CD4-positive, alpha-beta T cell treated with Interleukin-17A for 1 hour (primary cell): ENCODE measurements around the gene HOXD13.

Source experiments
- DNase-seq: peaks from one replicate; pipeline ENCODE4 v3.0.0-alpha.2; 2020

HOXD13 gene

DNA sequence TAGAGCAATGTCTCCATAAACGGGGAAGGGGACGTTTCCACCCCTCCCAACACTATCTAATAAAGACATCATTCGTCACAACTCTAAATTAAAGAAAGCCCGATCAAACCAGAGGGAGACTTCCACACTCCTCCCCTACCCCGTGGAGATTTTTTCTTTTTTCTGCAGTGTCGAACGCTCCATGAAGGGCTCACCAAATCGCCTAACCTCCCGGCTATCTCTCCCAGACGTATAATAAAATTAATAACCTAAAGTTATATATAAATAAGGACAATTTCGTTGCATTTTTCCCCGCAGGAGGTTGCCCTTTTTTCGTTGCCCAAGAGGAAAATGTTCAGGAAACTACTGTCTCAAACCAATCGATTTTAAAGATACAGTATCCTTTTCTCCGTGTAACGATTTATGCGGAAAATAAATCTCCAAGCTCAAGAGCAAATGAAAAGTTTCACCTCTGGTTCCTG, 11.1 kb upstream of the HOXD13 start:
- no peak for DNase-seq

DNA sequence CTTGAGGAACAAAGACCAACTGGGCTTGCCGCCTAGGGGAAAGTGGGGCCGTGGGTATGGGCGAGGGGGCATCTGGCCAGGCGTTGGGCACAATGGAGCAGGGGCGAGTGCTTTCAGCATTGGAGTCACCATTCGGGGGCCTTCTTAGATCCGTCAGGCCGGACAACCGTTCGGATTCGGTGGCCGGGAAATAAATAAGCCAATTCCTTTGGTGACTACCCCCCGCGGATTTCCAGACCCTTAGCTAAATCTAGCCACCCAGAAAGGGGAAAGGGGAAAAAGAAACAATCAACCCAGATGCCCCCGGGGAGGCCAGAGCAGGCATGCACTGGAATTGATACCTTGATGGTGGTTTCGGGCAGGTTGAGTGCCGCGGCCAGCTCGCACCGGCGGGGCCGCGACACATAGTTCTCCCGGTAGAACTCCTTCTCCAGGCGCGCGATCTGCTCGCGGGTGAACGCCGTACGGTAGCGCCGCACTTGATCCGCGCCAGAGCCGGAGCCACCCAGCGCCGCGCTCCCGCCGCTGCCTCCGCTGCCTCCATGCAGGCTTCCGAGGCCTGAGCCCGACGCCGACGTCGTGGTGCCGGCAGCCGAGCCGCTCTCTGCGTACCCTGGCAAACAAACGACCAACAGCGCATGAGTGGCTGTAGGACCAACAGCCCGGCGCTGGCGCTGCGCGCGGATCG, 10.5 kb upstream of the HOXD13 start:
- DNase-seq, result no peak

DNA sequence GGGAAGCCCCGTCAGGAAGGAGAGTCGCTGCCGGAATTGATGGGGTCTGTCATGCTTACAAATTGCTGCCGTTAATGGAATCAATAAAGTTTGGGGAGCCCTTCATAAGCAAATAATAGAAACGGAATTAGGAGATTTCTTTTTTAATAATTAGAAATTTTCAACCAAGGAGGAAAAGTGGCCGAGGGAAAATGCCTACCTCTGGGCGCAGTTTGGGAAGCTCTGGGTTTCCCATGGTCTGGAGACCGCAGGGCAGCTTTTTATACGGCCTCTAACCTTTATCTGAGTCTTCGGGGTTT, 10.0 kb upstream of the HOXD13 start:
- no peak for DNase-seq

DNA sequence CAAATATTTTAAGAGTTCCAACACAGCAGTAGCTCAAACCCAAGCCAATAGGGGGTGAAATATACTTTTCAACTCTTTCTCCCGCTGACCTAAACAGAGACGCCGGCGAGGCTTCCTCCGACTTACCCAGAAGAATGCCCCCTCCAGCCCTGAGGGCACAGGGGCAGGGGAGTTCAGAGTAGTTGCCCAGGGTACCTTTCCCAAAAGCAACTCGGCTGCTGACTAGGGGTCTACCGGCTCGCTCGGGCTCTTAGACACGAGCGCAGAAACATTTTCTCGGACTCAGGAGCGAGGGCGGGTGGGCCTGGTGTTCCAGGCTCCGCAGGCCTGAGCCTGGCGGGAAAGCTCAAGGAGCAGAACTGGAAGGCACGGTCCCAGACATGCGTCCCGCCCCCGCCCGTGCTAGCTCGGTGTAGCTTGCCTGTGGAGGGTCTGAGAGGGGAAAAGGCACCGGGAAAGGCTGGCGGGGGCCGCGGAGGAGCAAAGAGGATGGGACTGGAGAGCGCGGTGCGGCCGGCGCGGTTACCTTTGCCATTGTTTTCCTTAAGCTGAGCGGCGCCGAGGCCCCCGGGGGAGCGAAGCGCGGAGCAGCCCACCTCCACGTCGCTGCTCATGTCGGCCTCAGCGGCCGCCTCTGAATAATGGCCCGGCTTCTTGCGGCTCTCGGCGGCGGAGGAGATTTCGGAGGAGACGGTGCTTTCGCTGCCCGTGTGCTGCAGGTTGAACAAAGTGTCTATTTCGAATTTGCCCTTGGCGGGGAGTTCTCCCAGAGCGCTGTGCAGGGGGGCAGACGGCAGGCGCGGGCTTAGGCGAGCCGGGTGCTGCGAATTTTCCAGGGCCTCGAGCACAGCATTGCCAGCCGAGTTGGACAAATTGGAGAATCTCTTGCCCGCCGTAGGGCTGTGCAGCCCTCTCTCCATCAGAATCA, 9.4 kb upstream of the HOXD13 start:
- DNase-seq, result no peak

DNA sequence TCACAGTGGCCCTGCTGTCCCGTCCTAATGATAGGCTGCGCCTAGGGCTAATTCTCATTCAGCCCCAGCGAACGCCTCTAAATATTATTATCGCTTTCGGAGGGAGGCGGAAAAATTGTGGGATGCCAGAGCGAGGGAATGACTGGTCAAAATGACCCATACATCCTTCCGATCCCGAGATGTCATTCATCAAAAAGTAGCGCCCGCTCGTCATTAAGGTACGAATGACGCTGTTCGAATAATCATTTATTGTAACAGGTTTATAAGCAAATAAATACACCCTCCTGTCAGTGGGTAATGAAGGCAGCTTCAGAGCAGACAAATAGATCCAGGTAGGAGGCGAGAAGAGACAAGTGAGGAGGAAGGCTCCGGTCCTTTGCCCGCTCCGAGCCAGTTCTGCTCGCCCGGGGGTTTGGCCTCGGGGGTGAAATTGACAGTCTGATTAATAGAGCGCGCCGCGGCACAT, 8.7 kb upstream of the HOXD13 start, which contains the start of gene EVX2:
EVX2 (minus strand) TSS at position 167 of the 466 bp plus-strand sequence. CDS start 186 bp downstream, outside the sequence.
- no peak for DNase-seq

DNA sequence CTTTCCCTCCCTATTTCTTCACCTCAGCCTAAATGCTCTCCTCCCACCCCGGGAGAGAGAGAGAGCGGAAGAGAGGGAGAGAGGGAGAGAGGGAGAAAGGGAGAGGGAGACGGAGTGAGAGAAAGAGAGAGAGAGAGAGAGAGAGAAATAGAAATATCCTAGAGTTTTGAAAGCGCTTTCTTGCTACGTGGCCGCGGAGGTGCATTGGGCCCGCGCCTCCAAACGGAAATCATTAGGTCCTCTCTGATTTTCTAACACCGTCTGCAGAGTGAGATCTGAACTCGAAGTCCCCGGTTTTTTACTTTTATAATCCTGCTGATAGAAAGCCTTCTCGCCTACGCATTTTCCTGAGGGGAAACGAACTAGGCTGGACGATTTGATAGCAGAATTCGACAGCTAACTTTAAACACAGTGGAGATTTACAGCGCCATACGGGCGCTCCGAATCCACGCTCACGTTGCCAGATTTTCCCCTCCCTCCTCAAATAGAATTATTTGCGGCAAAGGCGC, 7.9 kb upstream of the HOXD13 start:
- no peak for DNase-seq

DNA sequence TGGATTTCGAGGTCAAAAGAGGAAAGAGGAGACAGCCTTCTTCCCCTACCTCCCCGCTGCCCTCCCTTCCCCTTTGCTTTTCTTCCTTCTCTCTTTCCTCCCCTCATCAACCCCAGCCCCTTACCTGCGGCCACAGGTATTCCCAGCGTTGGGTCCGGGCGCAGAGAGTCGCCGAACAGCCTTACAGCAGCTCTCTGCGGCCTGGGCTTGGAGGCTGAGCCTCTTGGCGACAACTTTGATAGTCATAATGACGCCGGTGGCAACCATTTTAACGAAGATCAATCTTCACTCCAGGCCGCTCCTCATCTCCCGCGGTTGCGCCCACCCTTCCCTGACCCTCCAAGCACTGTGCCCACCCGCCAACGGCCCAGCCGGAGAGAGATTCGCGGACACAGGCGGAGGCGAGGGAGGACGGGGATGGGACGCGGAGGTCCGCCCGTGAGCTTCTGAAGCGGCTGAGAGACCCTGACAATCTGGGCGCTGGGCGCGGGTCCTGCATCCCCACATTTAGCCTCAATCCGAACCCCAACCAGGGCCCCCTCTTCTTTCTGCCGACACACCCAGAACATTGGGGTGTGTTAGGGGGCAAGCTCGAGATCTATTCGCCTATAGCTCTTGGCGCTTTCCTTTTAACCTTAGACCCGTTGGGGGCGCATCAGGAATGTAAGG, 7.3 kb upstream of the HOXD13 start:
- no peak for DNase-seq

DNA sequence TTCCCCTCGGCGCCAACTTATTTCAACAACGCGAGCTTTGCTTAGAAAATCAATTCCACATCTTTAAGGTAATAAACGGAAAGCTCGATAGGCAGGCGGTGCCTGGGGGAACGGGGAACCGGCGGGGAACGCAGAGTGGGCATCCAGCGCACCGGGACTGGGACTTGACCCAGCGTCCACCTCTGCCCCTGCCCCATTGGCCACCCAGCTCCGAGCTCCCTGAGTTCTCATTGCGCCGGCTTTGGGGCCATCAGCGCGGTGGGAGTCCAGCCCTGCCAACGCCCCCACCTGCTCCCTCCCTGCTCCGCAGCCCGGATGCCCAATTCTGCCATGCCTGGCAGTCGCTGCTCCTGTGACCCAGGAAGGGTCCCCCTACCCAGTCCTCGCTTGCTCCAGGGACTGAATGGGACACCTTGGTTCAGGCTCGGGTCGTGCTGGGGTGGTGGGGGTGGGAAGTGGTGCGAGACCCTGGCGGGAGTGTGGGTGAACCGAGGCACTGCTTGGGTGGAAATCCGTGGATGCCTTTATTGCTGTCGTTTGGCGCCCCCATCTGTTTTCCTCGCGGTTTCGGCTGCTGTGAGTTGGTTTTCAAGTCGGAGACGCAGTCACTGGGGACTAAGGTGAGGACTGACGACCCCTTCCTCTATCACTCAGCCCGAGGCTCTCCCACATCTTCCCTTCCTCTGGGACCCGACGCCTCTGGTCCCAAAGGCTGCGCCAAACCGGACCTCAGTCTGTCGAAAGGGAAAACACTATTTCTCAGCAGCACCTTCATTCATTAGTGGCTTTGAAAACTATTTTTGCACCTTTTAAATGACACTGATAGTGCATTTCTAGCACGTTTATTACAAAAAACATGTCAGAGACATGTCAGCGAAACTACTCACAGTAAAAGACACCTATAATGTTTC, 6.4 kb upstream of the HOXD13 start:
- no peak for DNase-seq

DNA sequence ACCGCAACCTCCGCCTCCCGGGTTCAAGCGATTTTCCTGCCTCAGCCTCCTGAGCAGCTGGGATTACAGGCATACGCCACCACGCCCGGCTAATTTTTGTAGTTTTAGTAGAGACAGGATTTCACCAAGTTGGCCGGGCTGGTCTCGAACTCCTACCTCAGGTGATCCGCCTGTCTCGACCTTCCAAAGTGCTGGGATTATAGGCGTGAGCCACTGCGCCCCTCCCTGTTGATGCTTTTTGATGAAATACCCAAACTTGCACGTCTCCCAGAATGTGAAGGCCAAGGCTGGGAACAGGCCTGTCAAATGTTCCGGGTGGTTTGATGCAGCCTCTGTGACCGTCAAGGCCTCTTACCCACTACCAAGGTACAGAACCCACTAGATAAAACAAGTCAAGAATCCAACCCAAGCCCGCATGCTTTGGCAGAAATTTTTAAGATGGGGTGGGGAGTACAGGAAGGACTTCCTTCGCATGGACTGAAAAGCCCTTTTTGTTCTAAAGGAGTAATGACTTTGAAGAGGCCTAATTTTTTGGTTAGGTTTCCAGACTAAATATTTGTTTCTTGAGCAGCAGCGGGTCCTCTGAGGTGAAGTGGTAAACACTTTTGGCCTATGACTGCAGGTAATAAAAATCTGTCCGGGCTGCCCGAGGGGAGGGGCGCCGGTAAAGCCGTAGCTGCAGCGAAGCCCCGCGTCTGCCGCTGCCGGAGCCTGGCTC, 5.0 kb upstream of the HOXD13 start:
- DNase-seq, result no peak

DNA sequence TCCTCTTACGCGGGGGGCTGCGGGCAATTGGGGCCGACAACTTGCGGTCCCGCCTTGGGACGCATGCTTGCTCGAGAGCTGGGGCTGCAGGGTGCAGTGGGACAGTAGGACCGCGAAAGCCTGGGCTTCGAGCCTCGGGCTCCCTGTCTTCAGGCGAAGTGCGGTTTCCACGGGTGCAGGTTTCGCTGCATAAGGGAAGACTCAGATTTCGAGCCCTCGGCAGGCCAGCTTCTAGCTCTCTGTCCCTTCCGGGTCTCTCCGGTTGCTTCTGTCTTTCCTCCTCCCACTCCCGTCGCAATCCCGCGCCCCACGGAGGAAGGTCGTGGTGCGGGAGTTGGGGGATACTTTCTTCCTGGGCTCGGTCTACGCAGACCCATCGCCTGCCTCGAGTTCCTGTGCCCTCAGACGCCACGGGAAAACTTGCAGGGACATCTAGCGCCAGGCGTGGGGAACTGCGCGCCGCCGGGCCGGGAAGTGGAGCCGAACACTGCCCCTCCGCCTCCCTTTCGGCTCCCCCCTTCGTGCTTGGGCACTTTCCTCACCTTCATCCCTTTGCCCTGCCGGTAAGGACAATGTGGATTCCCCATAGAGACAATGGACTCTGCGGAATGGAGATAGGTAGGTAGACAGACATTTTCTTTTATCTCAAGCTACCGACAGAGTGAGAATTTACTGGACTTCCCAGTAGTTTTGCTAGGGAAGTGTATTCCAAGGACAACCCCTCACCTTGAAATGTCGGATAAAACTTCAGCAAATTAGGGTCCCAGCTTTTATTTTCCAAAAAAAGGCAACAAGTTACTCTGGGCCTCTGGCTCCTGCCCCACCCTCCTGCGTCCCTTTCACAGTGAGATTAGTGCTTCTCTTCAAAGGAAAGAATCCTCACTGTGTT, 4.2 kb upstream of the HOXD13 start:
- DNase-seq, result no peak

DNA sequence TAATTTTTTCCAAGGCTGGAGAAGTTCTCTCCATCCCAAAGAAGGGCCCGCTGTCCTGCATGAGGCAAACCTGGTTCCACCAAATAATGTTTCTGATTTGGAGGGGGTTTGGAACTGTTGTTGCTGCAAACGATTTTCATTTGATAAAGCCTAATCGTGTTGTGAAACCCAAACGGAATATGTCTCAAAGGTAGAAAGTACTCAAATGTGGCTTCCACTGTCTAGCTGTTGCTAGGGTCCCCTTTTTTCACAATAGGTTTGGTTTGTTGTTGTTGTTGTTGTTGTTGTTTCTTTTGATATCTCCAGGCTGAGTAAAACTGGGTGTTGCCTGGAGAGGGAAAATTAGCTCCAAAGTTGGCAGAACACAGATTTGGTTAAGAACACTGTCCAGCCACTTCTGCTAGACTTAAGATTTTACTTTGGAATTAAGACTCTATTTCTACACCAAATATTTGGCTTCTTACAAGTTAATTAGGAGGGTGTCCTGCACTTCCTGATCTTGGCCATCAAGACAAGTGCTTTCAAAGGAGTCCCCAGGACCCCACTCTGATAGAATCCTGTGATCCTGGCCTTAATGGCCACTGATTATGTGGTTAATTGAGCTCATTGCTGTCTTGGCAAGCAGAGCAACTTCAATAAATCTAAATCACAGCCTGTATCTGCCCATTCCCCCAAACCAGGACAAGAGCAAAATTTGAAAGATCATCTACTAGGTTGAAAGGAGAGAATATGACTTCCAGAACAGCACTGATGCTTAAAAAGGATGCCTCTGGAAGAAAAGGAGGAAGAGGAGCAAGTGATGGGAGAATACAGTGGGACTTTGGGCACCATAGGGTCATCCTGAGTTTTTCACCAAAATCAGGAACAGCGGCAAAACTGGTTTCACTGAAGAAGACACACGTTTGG, 3.3 kb upstream of the HOXD13 start:
- no peak for DNase-seq

DNA sequence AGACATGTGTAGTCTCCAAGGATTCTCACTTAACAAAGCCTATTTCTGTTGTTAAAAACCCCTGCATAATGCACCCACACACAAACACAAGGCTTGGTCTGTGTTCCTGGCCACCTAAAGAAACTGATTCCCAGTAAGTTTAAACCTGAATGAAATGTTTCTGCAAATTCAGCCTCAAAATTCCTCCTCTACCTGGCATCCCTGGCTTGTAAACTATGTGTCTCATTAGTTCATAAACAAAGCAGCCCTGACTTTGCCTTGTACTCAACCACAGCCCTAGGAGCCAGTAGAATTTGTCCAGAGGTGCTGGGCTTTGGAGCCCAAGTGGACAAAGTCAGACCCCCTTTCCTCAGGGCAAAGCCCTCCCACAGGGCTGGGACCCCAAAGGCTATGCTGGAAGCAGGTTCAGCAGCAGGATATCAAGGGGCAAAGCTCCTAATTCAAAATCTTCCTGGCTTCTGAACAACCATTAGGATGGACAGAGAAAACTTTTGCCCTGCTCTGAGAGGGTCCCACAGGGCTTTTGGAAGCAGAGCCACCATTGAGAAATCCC, 2.6 kb upstream of the HOXD13 start:
- DNase-seq, result no peak

DNA sequence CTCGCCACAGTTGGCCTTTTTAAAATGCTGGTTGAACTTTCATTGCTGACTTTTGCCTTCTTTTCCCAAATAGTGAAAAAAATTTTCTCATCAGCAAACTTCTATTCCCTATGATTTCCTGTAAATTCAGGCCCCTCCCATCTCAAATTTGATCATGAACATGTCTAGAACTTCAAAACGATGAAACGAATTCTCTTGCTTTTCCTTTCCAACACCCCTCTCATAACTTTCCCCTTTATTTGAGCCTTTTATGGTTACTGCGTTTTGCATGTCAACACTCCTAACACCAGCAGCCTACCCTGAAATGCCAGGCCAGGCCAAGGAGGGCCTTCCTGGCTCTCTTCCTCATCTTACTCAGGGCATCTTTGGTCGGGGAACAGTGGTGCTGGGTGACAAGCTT, 1.7 kb upstream of the HOXD13 start:
- no peak for DNase-seq

DNA sequence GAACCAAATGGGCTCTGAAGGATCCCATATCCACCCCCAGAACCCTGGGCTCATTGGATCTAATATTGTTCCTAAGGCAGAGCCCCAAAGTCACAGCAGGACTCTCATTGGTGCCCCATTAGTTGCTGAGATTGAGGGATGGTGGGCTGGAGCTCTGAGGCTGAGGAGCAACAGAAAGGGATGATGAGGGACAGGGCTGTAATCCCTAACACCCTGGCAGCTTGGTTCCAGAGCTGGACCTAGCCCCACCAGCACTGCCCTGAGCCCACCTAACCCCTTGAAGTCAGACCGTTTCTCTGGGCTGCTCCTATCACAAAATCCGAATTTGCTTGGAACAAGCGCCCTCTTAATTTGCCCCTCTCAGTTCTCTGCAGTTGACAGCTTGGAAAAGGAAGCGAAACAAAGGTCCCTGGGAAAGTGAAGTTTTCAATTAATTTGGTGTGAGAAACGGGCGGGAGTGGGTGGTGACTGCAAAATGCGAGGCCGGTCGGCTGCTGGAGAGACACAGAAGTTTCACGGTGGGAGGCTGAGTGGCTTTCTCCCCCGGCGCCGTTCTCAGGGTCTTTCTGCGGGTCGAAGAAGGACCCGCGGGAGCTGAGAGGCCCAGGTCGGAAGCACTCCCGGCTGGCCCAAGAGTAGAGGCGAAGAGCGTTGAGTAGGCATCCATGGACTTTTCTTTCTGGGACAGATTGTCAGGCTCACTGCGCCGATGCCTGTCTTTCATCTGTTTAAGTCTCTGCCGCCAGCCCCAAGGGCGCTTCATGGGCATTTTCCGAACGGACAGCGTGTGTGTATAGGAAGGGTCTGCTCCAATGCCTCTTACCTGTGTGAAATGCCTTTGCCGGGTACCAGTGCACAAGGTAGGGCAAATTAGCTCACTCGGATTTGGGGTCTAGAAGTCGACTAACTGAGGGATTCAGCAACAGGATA, 927 bp upstream of the HOXD13 start:
- no peak for DNase-seq

DNA sequence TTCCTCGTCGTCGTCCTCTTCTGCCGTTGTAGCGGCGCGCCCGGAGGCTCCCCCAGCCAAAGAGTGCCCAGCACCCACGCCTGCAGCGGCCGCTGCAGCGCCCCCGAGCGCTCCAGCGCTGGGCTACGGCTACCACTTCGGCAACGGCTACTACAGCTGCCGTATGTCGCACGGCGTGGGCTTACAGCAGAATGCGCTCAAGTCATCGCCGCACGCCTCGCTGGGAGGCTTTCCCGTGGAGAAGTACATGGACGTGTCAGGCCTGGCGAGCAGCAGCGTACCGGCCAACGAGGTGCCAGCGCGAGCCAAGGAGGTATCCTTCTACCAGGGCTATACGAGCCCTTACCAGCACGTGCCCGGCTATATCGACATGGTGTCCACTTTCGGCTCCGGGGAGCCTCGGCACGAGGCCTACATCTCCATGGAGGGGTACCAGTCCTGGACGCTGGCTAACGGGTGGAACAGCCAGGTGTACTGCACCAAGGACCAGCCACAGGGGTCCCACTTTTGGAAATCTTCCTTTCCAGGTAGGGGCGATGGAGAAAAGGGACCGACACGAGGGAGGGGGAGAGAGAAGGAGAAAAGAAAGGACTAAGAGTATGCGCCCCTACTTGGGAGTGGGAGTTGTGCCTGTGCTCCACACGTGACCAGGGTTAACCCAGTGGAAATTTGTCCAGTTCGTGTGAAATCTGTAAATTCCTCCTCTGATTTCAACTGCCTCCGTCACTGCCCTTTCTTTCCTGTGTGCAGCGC, 800 bp downstream of the HOXD13 start:
- DNase-seq, result no peak

DNA sequence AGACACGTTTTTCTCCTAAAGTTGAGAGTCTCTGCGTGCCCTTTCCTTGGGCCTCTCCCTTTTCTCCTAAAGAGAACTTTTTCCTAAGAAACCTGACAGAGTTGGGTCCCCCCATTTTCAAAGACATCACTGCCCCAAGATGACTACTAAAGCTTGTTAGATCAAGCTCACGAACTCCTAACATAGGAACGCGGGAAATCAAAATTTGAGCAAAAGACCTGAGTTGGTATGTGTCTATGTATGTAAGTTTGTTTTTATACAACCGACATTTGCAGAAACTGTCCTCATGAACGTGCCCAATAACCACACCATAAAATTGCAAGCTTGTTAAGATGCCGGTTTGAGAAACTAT, 1.4 kb downstream of the HOXD13 start:
- no peak for DNase-seq

DNA sequence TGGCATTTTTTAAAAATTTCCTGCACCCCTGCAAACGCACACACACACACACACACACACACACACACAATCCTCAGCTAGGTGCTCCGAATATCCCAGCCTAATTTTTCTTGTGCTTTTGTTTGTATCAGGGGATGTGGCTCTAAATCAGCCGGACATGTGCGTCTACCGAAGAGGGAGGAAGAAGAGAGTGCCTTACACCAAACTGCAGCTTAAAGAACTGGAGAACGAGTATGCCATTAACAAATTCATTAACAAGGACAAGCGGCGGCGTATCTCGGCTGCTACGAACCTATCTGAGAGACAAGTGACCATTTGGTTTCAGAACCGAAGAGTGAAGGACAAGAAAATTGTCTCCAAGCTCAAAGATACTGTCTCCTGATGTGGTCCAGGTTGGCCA, 1.8 kb downstream of the HOXD13 start:
- DNase-seq, result no peak
